Liver (tissue), 9 donors: ENCODE data around the gene FLNC. TPM values are rescaled to one million over a fixed set of nuclear protein-coding genes. Genes with fewer than 3 reads are reported as not detected.

Source experiments
- DNase-seq: peaks from one replicate; pipeline ENCODE4 v3.0.0-alpha.2; 2017; ENCODE audit warnings: low spot score
- H3K27ac ChIP-seq, 2 donors: one replicate each; pipeline ENCODE4 v1.7.0; 2013; ENCODE audit warnings: inconsistent platforms in 2 of 2, low read length in 2 of 2, control low read depth in 1 of 2, low read depth in 1 of 2, mild to moderate bottlenecking in 1 of 2
- H3K27me3 ChIP-seq, 4 donors: one replicate each; pipeline versions ENCODE4 v1.6.1 to v1.7.0; 2013; ENCODE audit warnings: low read length in 3 of 4, inconsistent platforms in 1 of 4, mild to moderate bottlenecking in 1 of 4, moderate library complexity in 1 of 4; ENCODE audit not compliant: control insufficient read depth in 4 of 4, insufficient read depth in 4 of 4
- H3K36me3 ChIP-seq, 4 donors: one replicate each; pipeline versions ENCODE4 v1.6.1 to v1.7.0; 2013; ENCODE audit warnings: low read length in 3 of 4, mild to moderate bottlenecking in 3 of 4, low read depth in 1 of 4, moderate library complexity in 1 of 4; ENCODE audit not compliant: control insufficient read depth in 4 of 4, insufficient read depth in 3 of 4
- H3K4me1 ChIP-seq, 4 donors: one replicate each; pipeline versions ENCODE4 v1.6.1 to v1.7.0; 2013; ENCODE audit warnings: low read length in 3 of 4, mild to moderate bottlenecking in 3 of 4, moderate library complexity in 1 of 4; ENCODE audit not compliant: control insufficient read depth in 4 of 4, insufficient read depth in 4 of 4
- H3K4me3 ChIP-seq, 3 donors: one replicate each; pipeline versions ENCODE4 v1.6.1 to v1.7.0; 2013; ENCODE audit warnings: low read length in 3 of 3, control low read depth in 1 of 3, low read depth in 1 of 3, mild to moderate bottlenecking in 1 of 3
- H3K9ac ChIP-seq, 2 donors: one replicate each; pipeline ENCODE4 v1.7.0; 2013; ENCODE audit warnings: low read length in 2 of 2, mild to moderate bottlenecking in 2 of 2, moderate library complexity in 2 of 2, control low read depth in 1 of 2, low read depth in 1 of 2
- H3K9me3 ChIP-seq, 4 donors: one replicate each; pipeline versions ENCODE4 v1.6.1 to v1.7.0; 2013; ENCODE audit warnings: low read length in 3 of 4; ENCODE audit not compliant: control insufficient read depth in 4 of 4
- EGR1 ChIP-seq, 2 donors: IDR thresholded peaks; 2 replicates each; pipeline ENCODE4 v1.6.1; 2016 to 2018; ENCODE audit warnings: antibody characterized with exemption in 2 of 2, low read depth in 2 of 2
- FOXA1 ChIP-seq: IDR thresholded peaks from 2 replicates; pipeline ENCODE4 v1.6.1; 2016; ENCODE audit warnings: antibody characterized with exemption
- FOXA2 ChIP-seq: IDR thresholded peaks from 2 replicates; pipeline ENCODE4 v1.6.1; 2016; ENCODE audit warnings: antibody characterized with exemption
- GABPA ChIP-seq, 2 donors: IDR thresholded peaks in 1 of 2; conservative IDR thresholded peaks in 1 of 2; 2 replicates each; pipeline ENCODE4 v1.6.1; 2016; ENCODE audit warnings: antibody characterized with exemption in 2 of 2, mild to moderate bottlenecking in 1 of 2, moderate library complexity in 1 of 2
- HNF4A ChIP-seq, 2 donors: conservative IDR thresholded peaks; 2 replicates each; pipeline ENCODE4 v1.6.1; 2016; ENCODE audit warnings: antibody characterized with exemption in 2 of 2, mild to moderate bottlenecking in 2 of 2
- HNF4G ChIP-seq: IDR thresholded peaks from 2 replicates; pipeline ENCODE4 v1.6.1; 2016; ENCODE audit warnings: antibody characterized with exemption
- JUND ChIP-seq, 2 donors: IDR thresholded peaks; 2 replicates each; pipeline ENCODE4 v1.6.1; 2016; ENCODE audit warnings: antibody characterized with exemption in 2 of 2
- NR2F2 ChIP-seq: IDR thresholded peaks from 2 replicates; pipeline ENCODE4 v1.6.1; 2016; ENCODE audit warnings: antibody characterized with exemption
- RAD21 ChIP-seq, 2 donors: IDR thresholded peaks; 2 replicates each; pipeline ENCODE4 v1.6.1; 2016; ENCODE audit warnings: antibody characterized with exemption in 2 of 2, mild to moderate bottlenecking in 2 of 2
- RXRA ChIP-seq, 2 donors: IDR thresholded peaks; 2 replicates each; pipeline ENCODE4 v1.6.1; 2017 to 2018; ENCODE audit warnings: antibody characterized with exemption in 2 of 2, mild to moderate bottlenecking in 1 of 2
- SP1 ChIP-seq: IDR thresholded peaks from 2 replicates; pipeline ENCODE4 v1.6.1; 2018; ENCODE audit warnings: antibody characterized with exemption, mild to moderate bottlenecking
- TAF1 ChIP-seq: conservative IDR thresholded peaks from 2 replicates; pipeline ENCODE4 v1.6.1; 2016; ENCODE audit warnings: antibody characterized with exemption, mild to moderate bottlenecking
- YY1 ChIP-seq: IDR thresholded peaks from 2 replicates; pipeline ENCODE4 v1.6.1; 2016; ENCODE audit warnings: antibody characterized with exemption, mild to moderate bottlenecking
- WGBS: extraction: QIAGEN DNeasy Blood & Tissue Kit; methylation state at CpG from one replicate; pipeline ENCODE4 v1.1.7; 2013; 5-methylcytosine and 5-hydroxymethylcytosine counted together
- polyA plus RNA-seq, 2 donors: library from polyadenylated mRNA; stranded (reverse) in 1 of 2; unstranded in 1 of 2; fragments of 200-250 nt in 1 of 2; fragments of >200 nt in 1 of 2; fragmentation: Nextera tagmentation in 1 of 2; extraction: Ambion mirVana in 1 of 2; gene quantifications; one replicate each; pipeline versions ENCODE4 v1.2.1 to v1.2.3, GENCODE V29; 2013 to 2015
- total RNA-seq, 2 donors: library from RNA; depleted of rRNA; stranded (reverse); fragments of >200 nt; gene quantifications; one replicate each; pipeline ENCODE4 v1.2.3, GENCODE V29; 2014
- TF ChIP-seq, protein P1 (sequence below): IDR thresholded peaks from 2 replicates; pipeline ENCODE4 v1.6.1; 2016; ENCODE audit warnings: antibody characterized with exemption
- TF ChIP-seq, protein P2 (sequence below): IDR thresholded peaks from 2 replicates; pipeline ENCODE4 v1.6.1; 2016; ENCODE audit warnings: antibody characterized with exemption, mild to moderate bottlenecking
- TF ChIP-seq, protein P3 (sequence below): fragments of 150-350 bp; IDR thresholded peaks from 2 replicates; pipeline ENCODE4 v1.5.1; 2017; ENCODE audit warnings: improper control_type of control experiment, low read depth, low read length; ENCODE audit not compliant: missing input control
- TF ChIP-seq, protein P4 (sequence below): IDR thresholded peaks from 2 replicates; pipeline ENCODE4 v1.6.1; 2016; ENCODE audit warnings: antibody characterized with exemption
- donor health status: healthy.
- donor health status: healthy.
- donor health status: healthy.
- donor health status: healthy.
- donor health status: healthy.

The FLNC gene
- total and polyA plus RNA-seq, 4 donors: 0.03 to 2.3 (median 0.53) TPM

DNA sequence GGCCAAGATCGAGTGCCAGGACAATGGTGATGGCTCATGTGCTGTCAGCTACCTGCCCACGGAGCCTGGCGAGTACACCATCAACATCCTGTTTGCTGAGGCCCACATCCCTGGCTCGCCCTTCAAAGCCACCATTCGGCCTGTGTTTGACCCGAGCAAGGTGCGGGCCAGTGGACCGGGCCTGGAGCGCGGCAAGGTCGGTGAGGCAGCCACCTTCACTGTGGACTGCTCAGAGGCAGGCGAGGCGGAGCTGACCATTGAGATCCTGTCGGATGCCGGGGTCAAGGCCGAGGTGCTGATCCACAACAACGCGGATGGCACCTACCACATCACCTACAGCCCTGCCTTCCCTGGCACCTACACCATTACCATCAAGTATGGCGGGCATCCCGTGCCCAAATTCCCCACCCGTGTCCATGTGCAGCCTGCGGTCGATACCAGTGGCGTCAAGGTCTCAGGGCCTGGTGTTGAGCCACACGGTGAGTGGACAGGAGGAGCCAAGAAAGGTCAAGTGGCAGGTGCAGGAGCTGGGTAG lies 14.6 kb downstream of the FLNC start:
- Histone ChIP-seq H3K9me3 (no peaks in the 10 kb centered on the region), H3K27ac (no peak overlapping the region), H3K36me3 (no peaks in the 10 kb centered on the region), H3K27me3 (no peaks in the 10 kb centered on the region), H3K9ac (no peak overlapping the region), H3K4me1 (no peaks in the 10 kb centered on the region), H3K4me3 (no peak overlapping the region)
- TF ChIP-seq GABPA (IDR thresholded peaks at IDR 0.05 in 1 of 2, conservative IDR thresholded peaks at IDR 0.05 in 1 of 2) (no peak), RXRA (IDR thresholded peaks at IDR 0.05) (no peak), EGR1 (IDR thresholded peaks at IDR 0.05; ENCODE audit: low read depth in 2 of 2) (no peak), HNF4G (no peak), HNF4A (conservative IDR thresholded peaks at IDR 0.05) (no peak), TAF1 (no peak), SP1 (no peak), FOXA1 (no peak), JUND (IDR thresholded peaks at IDR 0.05) (no peak), YY1 (no peak)
- TF ChIP-seq, protein P1, sequence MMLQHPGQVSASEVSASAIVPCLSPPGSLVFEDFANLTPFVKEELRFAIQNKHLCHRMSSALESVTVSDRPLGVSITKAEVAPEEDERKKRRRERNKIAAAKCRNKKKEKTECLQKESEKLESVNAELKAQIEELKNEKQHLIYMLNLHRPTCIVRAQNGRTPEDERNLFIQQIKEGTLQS: no peak
- TF ChIP-seq, protein P2, sequence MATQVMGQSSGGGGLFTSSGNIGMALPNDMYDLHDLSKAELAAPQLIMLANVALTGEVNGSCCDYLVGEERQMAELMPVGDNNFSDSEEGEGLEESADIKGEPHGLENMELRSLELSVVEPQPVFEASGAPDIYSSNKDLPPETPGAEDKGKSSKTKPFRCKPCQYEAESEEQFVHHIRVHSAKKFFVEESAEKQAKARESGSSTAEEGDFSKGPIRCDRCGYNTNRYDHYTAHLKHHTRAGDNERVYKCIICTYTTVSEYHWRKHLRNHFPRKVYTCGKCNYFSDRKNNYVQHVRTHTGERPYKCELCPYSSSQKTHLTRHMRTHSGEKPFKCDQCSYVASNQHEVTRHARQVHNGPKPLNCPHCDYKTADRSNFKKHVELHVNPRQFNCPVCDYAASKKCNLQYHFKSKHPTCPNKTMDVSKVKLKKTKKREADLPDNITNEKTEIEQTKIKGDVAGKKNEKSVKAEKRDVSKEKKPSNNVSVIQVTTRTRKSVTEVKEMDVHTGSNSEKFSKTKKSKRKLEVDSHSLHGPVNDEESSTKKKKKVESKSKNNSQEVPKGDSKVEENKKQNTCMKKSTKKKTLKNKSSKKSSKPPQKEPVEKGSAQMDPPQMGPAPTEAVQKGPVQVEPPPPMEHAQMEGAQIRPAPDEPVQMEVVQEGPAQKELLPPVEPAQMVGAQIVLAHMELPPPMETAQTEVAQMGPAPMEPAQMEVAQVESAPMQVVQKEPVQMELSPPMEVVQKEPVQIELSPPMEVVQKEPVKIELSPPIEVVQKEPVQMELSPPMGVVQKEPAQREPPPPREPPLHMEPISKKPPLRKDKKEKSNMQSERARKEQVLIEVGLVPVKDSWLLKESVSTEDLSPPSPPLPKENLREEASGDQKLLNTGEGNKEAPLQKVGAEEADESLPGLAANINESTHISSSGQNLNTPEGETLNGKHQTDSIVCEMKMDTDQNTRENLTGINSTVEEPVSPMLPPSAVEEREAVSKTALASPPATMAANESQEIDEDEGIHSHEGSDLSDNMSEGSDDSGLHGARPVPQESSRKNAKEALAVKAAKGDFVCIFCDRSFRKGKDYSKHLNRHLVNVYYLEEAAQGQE: no peak
- TF ChIP-seq, protein P3, sequence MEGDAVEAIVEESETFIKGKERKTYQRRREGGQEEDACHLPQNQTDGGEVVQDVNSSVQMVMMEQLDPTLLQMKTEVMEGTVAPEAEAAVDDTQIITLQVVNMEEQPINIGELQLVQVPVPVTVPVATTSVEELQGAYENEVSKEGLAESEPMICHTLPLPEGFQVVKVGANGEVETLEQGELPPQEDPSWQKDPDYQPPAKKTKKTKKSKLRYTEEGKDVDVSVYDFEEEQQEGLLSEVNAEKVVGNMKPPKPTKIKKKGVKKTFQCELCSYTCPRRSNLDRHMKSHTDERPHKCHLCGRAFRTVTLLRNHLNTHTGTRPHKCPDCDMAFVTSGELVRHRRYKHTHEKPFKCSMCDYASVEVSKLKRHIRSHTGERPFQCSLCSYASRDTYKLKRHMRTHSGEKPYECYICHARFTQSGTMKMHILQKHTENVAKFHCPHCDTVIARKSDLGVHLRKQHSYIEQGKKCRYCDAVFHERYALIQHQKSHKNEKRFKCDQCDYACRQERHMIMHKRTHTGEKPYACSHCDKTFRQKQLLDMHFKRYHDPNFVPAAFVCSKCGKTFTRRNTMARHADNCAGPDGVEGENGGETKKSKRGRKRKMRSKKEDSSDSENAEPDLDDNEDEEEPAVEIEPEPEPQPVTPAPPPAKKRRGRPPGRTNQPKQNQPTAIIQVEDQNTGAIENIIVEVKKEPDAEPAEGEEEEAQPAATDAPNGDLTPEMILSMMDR: no peak
- no peak for DNase-seq
- 94% methylated on average over 25 of the region's 25 CpGs for WGBS

DNA sequence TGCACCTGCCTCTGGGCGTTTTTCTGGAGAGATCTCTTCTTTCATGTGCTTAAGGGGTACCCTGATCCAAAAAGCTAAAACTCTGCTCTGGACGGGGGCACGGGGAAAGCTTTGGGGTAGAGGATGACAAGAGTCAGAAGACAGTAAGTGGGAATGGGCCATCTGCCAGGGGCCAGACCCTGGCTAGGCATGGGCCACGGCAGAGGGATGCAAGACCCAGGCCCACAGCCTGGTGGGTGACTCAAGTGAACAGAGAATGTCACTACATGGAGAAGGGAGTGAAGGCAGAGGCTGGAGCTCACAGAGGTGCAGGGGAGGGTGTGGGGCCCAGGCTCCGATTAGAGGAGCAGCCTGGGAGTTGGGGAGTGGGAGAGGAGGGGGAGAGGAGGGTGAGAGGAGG lies 15.3 kb downstream of the FLNC start:
- Histone ChIP-seq H3K36me3 (no peaks in the 10 kb centered on the region), H3K4me1 (no peaks in the 10 kb centered on the region), H3K27ac (no peak overlapping the region), H3K27me3 (no peaks in the 10 kb centered on the region), H3K9me3 (no peaks in the 10 kb centered on the region), H3K9ac (no peak overlapping the region), H3K4me3 (no peak overlapping the region)
- TF ChIP-seq HNF4G (no peak), HNF4A (conservative IDR thresholded peaks at IDR 0.05) (no peak), FOXA2 (no peak), NR2F2 (no peak), RAD21 (IDR thresholded peaks at IDR 0.05) (no peak), GABPA (IDR thresholded peaks at IDR 0.05 in 1 of 2, conservative IDR thresholded peaks at IDR 0.05 in 1 of 2) (no peak), RXRA (IDR thresholded peaks at IDR 0.05) (no peak), SP1 (no peak), FOXA1 (no peak)
- TF ChIP-seq, protein P4, sequence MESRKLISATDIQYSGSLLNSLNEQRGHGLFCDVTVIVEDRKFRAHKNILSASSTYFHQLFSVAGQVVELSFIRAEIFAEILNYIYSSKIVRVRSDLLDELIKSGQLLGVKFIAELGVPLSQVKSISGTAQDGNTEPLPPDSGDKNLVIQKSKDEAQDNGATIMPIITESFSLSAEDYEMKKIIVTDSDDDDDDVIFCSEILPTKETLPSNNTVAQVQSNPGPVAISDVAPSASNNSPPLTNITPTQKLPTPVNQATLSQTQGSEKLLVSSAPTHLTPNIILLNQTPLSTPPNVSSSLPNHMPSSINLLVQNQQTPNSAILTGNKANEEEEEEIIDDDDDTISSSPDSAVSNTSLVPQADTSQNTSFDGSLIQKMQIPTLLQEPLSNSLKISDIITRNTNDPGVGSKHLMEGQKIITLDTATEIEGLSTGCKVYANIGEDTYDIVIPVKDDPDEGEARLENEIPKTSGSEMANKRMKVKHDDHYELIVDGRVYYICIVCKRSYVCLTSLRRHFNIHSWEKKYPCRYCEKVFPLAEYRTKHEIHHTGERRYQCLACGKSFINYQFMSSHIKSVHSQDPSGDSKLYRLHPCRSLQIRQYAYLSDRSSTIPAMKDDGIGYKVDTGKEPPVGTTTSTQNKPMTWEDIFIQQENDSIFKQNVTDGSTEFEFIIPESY: no peak
- TF ChIP-seq, protein P3: no peak
- TF ChIP-seq, protein P1: no peak
- TF ChIP-seq, protein P2: no peak
- DNase-seq: no peak
- 88% methylated on average over 5 of the region's 5 CpGs for WGBS
